Suppressor macrophage (primary cell): ENCODE measurements around the gene C3orf18.

Source experiments
- DNase-seq, 4 experiments: peaks; one replicate each; pipeline ENCODE4 v3.0.0-alpha.2; 2020 to 2022

The C3orf18 gene

GRCh38 chr3:50603261-50604109 lies 35.9 kb upstream of the C3orf18 start:
- DNase-seq, result no peak

- DNase-seq, result no peak
Observed at GRCh38 chr3:50602595-50603191, 35.1 kb upstream of the C3orf18 start.

- peak; percentile 90 to 95 (median 94) for DNase-seq
Observed at GRCh38 chr3:50600841-50601591, 33.5 kb upstream of the C3orf18 start.

- peak in 1 of 4 experiments; percentile 25 for DNase-seq
Observed at GRCh38 chr3:50600141-50600753, 32.7 kb upstream of the C3orf18 start.

GRCh38 chr3:50599716-50600118 lies 32.2 kb upstream of the C3orf18 start:
- DNase-seq, result no peak

GRCh38 chr3:50599115-50599715 lies 31.7 kb upstream of the C3orf18 start:
- DNase-seq, result no peak

GRCh38 chr3:50594253-50594785 lies 26.8 kb upstream of the C3orf18 start:
- DNase-seq, result no peak

- peak; percentile 51 to 76 (median 66) for DNase-seq
Observed at GRCh38 chr3:50592568-50592967, 25.0 kb upstream of the C3orf18 start.

- peak; percentile 63 to 73 (median 69) for DNase-seq
Observed at GRCh38 chr3:50591196-50591741, 23.7 kb upstream of the C3orf18 start.

- DNase-seq, result no peak
Observed at GRCh38 chr3:50588759-50589433, 21.3 kb upstream of the C3orf18 start.

- no peak for DNase-seq
Observed at GRCh38 chr3:50587806-50588758, 20.5 kb upstream of the C3orf18 start.

GRCh38 chr3:50587373-50587772 lies 19.8 kb upstream of the C3orf18 start:
- no peak for DNase-seq

GRCh38 chr3:50586763-50587070 lies 19.2 kb upstream of the C3orf18 start:
- no peak for DNase-seq

- no peak for DNase-seq
Observed at GRCh38 chr3:50585919-50586762, 18.6 kb upstream of the C3orf18 start.

- DNase-seq, result no peak
Observed at GRCh38 chr3:50584391-50584790, 16.8 kb upstream of the C3orf18 start.

- DNase-seq, result no peak
Observed at GRCh38 chr3:50583897-50584296, 16.4 kb upstream of the C3orf18 start.

- no peak for DNase-seq
Observed at GRCh38 chr3:50582083-50582482, 14.5 kb upstream of the C3orf18 start.

GRCh38 chr3:50581459-50581842 lies 13.9 kb upstream of the C3orf18 start:
- no peak for DNase-seq
